ENCODE results near the gene CLIC3. TPM values are rescaled to one million over a fixed set of nuclear protein-coding genes. Genes with fewer than 3 reads are reported as not detected.
A peak's percentile ranks its signal among the peaks of the same experiment; 100 is the strongest.

Gene CLIC3
- total and polyA plus RNA-seq, 10 donors = 2.9 to 10.7 (median 5.4) TPM

- TF ChIP-seq POLR2A (IDR thresholded peaks at IDR 0.05) (no peak), CTCF (IDR thresholded peaks at IDR 0.05 in 8 of 11, conservative IDR thresholded peaks at IDR 0.05 in 3 of 11) (peak in 1 of 11 experiments; percentile 6), POLR2AphosphoS5 (IDR thresholded peaks at IDR 0.05) (peak; percentile 66 to 83 (median 76))
- H3K4me1 ChIP-seq = peaks cover 61 to 94% (median 91%) of the 10 kb centered on the region in 6 donors
- WGBS, 5 donors = 50 to 62% (median 54%) methylated on average over 33 to 65 of the region's 65 CpGs
- no peaks in the 10 kb centered on the region for H3K36me3 ChIP-seq
- H3K9me3 ChIP-seq = no peaks in the 10 kb centered on the region
- no peaks in the 10 kb centered on the region for H3K27me3 ChIP-seq (replicated peaks in 1 of 7)
- H3K4me3 ChIP-seq = peak overlapping the region in 6 of 8 donors; percentile 19 to 86 (median 64)
- H3K27ac ChIP-seq = peak overlapping the region; percentile 55 to 94 (median 84)
- peak; percentile 95 for DNase-seq
- intact Hi-C loops (cut with DNase I; ENCODE audit: low total_unique reads) = loop anchor here (10.0 kb wide), 1 partner anchor 86 kb away; the partner anchor contains the start of genes C8G and FBXW5
These were observed 34.5 kb upstream of the CLIC3 start for GRCh38 chr9:137030538-137031527.

- peaks cover 56 to 94% (median 90%) of the 10 kb centered on the region in 6 donors for H3K4me1 ChIP-seq
- H3K27ac ChIP-seq = peak overlapping the region; percentile 15 to 94 (median 84)
- no peaks in the 10 kb centered on the region for H3K9me3 ChIP-seq
- H3K27me3 ChIP-seq (replicated peaks in 1 of 7) = no peaks in the 10 kb centered on the region
- TF ChIP-seq POLR2AphosphoS5 (IDR thresholded peaks at IDR 0.05) (no peak), POLR2A (IDR thresholded peaks at IDR 0.05) (no peak)
- 18 to 60% (median 42%) methylated on average over 4 to 15 of the region's 15 CpGs for WGBS, 5 donors
- intact Hi-C loops (cut with DNase I; ENCODE audit: low total_unique reads) = loop anchor here (10.0 kb wide), 1 partner anchor 85 kb away; the partner anchor contains the start of genes C8G and FBXW5
- peak overlapping the region in 6 of 8 donors; percentile 28 to 86 (median 64) for H3K4me3 ChIP-seq
- no peaks in the 10 kb centered on the region for H3K36me3 ChIP-seq
- DNase-seq = peak; percentile 86
These were observed 33.6 kb upstream of the CLIC3 start for GRCh38 chr9:137030006-137030405.

- WGBS, 5 donors = 12 to 21% (median 16%) methylated on average over 16 to 19 of the region's 19 CpGs
- Histone ChIP-seq H3K4me3 (peak overlapping the region; percentile 55 to 86 (median 65)), H3K4me1 (peaks cover 49 to 93% (median 87%) of the 10 kb centered on the region in 6 donors), H3K27ac (peak overlapping the region; percentile 15 to 94 (median 84)), H3K27me3 (replicated peaks in 1 of 7) (no peaks in the 10 kb centered on the region), H3K9me3 (no peaks in the 10 kb centered on the region), H3K36me3 (no peaks in the 10 kb centered on the region)
- TF ChIP-seq POLR2AphosphoS5 (IDR thresholded peaks at IDR 0.05) = peak; percentile 40 to 66 (median 55)
- no peak for TF ChIP-seq POLR2A (IDR thresholded peaks at IDR 0.05)
- TF ChIP-seq CTCF (IDR thresholded peaks at IDR 0.05 in 8 of 11, conservative IDR thresholded peaks at IDR 0.05 in 3 of 11) = peak; percentile 78 to 96 (median 92)
- intact Hi-C loops (cut with DNase I; ENCODE audit: low total_unique reads) = no loop called here
- peak; percentile 95 for DNase-seq
These were observed 32.9 kb upstream of the CLIC3 start for GRCh38 chr9:137029058-137029936.

All from spleen (tissue), 11 donors.